ENCODE data around the gene TAX1BP3. TPM values are rescaled to one million over a fixed set of nuclear protein-coding genes. Genes with fewer than 3 reads are reported as not detected.
A peak's percentile ranks its signal among the peaks of the same experiment; 100 is the strongest.

TAX1BP3 gene
- total and polyA plus RNA-seq, 4 donors, result 11.9 to 27.7 (median 20.0) TPM

- no peaks in the 10 kb centered on the region for H3K4me1 ChIP-seq (ENCODE audit: control insufficient read depth in 4 of 4, insufficient read depth in 4 of 4, low read length in 3 of 4)
Measured at GRCh38 chr17:3685174-3685573, 16.8 kb upstream of the TAX1BP3 start.

DNA sequence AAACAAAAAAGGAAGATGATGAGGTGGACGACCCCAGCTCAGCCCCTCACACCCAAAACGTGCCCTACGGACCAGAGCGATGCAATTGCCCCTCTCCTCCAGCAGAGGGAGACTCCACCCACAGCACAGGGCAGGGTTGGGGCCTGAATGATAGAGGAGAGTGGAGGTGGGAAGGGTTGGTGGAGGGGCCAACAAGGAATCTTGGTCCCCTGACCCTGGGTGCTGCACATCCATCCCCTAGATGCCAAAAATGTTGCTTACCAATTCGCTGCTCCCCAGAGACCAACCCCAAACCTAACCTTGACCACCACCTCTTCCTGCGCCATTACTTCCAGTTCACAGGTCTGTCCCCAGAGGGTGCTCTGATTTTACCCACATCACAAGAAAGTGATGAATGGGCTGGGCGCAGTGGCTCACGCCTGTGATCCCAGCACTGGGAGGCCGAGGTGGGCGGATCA lies 14.7 kb upstream of the TAX1BP3 start:
- no peaks in the 10 kb centered on the region for H3K4me1 ChIP-seq (ENCODE audit: control insufficient read depth in 4 of 4, insufficient read depth in 4 of 4, low read length in 3 of 4)
- 37% methylated on average over 10 of the region's 10 CpGs for WGBS

More at GRCh38 chr17:3685174-3685573, 16.8 kb upstream of the TAX1BP3 start:
- Histone ChIP-seq H3K36me3 (ENCODE audit: control insufficient read depth in 4 of 4, insufficient read depth in 3 of 4, low read depth in 1 of 4, low read length in 3 of 4) (no peaks in the 10 kb centered on the region), H3K4me3 (ENCODE audit: low read depth in 1 of 3, low read length in 3 of 3) (no peak overlapping the region), H3K27me3 (ENCODE audit: control insufficient read depth in 4 of 4, insufficient read depth in 4 of 4, low read length in 3 of 4) (no peaks in the 10 kb centered on the region), H3K9ac (ENCODE audit: low read depth in 1 of 2, low read length in 2 of 2) (no peak overlapping the region), H3K27ac (ENCODE audit: low read depth in 1 of 2, low read length in 2 of 2) (no peak overlapping the region), H3K9me3 (ENCODE audit: control insufficient read depth in 4 of 4, low read length in 3 of 4) (no peaks in the 10 kb centered on the region)
- no peak for TF ChIP-seq RAD21 (IDR thresholded peaks at IDR 0.05)
- no peak for DNase-seq (ENCODE audit: low spot score)
- WGBS, result 43% methylated on average over 13 of the region's 13 CpGs

More for the DNA sequence above, 14.7 kb upstream of the TAX1BP3 start:
- Histone ChIP-seq H3K36me3 (ENCODE audit: control insufficient read depth in 4 of 4, insufficient read depth in 3 of 4, low read depth in 1 of 4, low read length in 3 of 4) (no peaks in the 10 kb centered on the region), H3K4me3 (ENCODE audit: low read depth in 1 of 3, low read length in 3 of 3) (no peak overlapping the region), H3K27ac (ENCODE audit: low read depth in 1 of 2, low read length in 2 of 2) (no peak overlapping the region), H3K27me3 (ENCODE audit: control insufficient read depth in 4 of 4, insufficient read depth in 4 of 4, low read length in 3 of 4) (no peaks in the 10 kb centered on the region), H3K9me3 (ENCODE audit: control insufficient read depth in 4 of 4, low read length in 3 of 4) (no peaks in the 10 kb centered on the region), H3K9ac (ENCODE audit: low read depth in 1 of 2, low read length in 2 of 2) (no peak overlapping the region)
- TF ChIP-seq RAD21 (IDR thresholded peaks at IDR 0.05) (peak; percentile 71 to 84), REST (IDR thresholded peaks at IDR 0.05) (no peak), CTCF (IDR thresholded peaks at IDR 0.05; ENCODE audit: low read depth, low read length, missing input control) (peak; percentile 84), TAF1 (conservative IDR thresholded peaks at IDR 0.05) (no peak), GABPA (IDR thresholded peaks at IDR 0.05 in 1 of 2, conservative IDR thresholded peaks at IDR 0.05 in 1 of 2) (no peak), FOXA2 (IDR thresholded peaks at IDR 0.05) (no peak)
- TF ChIP-seq, protein P1, sequence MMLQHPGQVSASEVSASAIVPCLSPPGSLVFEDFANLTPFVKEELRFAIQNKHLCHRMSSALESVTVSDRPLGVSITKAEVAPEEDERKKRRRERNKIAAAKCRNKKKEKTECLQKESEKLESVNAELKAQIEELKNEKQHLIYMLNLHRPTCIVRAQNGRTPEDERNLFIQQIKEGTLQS (IDR thresholded peaks at IDR 0.05), result no peak
- no peak for DNase-seq (ENCODE audit: low spot score)

Data from liver (tissue), 9 donors.